GDM1 (cell line): ENCODE data around the gene POLG.

Source experiments
- DNase-seq: peaks from one replicate; lab custom pipeline; 2025; lab: John Stamatoyannopoulos, UW

Gene POLG

DNA sequence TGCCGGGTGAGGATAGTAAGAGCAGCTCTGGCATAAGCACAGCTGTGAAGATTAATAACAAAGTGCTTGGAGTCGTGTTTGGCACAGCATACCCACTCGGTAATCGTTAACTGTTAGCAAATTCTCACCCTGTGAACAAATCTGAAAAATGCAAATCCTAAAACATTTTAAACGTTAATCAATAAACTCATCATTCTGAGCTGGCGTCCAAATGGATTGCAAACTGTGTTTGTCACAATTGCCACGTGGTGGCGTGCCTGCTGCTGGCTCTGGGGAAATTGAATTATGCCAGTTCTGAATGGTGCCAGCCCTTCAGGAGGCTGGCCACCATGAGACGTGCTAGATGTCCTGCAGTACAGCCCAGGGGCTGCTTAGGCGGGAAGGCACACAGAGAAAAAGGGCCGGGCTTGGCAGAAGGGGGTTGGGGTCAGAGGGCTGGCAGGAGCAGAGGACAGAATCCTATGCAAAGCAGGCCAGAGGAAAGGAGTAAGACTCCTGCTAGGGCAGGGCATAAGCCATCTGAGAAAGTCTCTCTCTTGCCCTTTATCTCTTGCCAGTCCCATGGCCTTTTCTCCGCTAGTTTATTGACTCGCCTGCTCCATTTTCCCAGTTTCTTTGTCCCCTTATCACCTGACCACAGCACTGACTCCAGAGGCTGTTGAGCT is 22.1 kb upstream of the POLG start:
- no peak for DNase-seq

DNA sequence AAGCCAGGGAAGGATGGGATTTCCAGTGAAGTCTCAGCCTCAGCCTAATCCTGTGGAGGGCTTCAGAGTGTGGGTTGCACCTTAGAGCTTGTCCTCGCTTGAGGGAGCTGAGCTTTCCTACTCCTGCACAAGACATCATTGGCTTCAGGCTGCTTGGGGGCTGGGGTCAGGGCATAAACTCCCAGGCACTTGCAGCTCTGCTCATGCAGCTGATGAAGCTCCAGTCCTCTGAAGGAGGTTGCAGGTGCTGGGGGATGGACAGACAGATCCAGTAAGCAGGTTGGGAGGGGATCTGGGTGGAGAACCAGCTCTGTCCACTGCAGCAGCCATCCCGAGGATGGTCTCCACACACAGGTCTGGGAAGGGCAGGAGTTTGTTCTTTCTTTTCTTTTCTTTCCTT is 19.4 kb upstream of the POLG start:
- DNase-seq = no peak

DNA sequence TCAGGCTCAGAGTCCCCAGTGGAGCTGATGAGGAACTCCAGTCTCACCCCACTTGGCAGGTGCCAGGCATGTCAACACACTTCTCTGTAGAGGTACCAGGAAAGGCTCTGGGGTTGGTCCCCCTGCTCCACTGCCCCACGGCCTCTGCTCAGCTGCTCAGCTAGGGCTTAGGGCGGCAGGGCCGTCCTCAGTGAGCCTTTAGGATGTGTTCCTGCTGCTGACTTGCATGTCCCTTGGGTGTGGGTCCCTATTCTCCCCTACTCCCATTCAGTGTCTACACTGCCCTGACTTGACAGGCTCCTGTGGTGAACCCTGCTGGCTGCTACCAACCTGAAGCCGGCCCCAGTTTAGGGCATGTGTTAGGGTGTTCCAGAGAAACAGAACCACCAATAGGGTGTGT is 17.9 kb upstream of the POLG start:
- DNase-seq = no peak

DNA sequence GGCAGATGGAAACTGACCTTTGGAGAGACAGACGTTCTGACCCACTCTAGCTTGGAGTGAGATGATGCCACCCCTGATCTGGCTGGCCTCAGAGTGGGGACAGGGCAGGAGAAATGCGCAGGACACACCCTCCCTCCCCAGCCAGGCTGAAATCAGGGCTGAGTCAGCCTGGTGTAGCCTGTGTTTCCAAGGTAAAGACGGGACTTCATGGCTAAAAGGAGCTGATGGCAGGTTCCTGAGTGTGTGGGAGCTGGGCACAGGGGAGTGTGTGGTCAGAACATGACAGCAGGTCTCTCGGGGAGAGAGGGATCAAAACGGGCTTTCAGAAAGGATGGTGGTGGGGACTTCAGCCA is 14.6 kb upstream of the POLG start:
- no peak for DNase-seq

DNA sequence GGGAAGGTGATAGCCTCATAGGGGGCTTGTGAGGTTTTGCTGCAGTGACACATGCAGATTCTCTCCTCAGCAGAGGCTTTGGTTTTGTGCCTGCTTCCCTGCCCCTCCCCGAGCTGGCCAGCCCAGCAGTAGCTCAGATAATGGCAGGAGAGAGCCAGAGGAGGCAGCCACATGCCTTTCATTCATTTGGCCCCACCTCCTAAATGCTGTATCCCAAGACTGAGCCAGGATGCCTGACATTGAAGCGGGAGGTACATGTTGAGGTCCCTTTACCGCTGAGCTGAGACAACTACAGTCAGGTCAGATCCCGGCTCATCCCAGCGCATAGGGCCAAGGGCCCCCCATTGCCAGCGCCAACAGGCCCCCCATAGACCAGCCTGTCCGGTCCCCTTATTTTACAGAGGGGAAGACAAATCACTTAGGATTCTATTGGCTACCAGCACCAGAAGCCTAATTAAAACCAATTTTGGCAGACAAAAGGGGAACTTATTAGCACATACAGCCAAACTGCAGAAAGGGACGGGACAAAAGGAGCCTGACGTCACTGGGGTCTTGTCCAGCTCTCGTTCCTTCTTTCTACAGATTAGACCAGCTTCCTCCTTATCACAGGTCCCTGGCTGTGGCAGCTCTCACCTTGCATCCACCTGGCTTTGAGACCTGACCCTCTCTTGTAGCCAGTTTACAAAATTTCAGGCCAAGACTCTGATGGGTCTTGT is 12.1 kb upstream of the POLG start:
- no peak for DNase-seq

DNA sequence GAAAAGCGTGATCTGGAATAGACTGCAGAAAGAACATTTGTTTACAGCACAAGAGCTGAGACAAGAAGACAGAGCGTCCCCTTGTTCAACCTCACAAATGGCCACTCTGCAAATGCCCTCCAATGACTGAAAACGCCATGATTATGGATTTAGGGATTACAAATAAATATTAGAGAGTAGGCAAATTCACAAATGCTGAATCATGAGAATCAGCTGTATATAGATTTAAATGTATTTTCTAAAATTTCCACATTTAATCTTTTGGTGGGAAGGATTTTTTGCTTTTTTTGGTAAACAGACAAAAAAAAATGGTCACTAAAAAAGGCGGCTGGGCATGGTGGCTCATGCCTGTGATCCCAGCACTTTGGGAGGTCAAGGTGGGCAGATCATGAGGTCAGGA is 10.6 kb upstream of the POLG start:
- DNase-seq = no peak

DNA sequence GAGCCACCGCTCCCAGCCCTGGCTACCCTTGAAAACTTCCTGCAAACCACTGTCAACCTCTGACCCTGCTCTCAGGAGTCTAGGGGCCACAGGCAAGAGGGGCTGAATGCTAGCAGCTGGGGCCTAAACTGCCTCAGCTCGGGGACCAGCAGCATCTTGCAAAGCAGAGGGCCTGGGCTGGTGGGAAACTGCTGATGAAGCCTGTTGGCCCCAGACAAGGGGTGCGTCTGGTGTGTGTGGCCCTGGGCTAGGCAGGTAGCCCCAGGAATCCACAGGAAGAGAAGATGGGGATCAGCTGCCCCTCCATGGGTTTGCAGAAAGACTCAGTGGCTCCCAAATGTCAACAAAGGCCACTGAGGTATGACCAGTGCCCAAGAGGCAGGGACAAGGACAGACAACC is 8.2 kb upstream of the POLG start:
- DNase-seq = no peak

DNA sequence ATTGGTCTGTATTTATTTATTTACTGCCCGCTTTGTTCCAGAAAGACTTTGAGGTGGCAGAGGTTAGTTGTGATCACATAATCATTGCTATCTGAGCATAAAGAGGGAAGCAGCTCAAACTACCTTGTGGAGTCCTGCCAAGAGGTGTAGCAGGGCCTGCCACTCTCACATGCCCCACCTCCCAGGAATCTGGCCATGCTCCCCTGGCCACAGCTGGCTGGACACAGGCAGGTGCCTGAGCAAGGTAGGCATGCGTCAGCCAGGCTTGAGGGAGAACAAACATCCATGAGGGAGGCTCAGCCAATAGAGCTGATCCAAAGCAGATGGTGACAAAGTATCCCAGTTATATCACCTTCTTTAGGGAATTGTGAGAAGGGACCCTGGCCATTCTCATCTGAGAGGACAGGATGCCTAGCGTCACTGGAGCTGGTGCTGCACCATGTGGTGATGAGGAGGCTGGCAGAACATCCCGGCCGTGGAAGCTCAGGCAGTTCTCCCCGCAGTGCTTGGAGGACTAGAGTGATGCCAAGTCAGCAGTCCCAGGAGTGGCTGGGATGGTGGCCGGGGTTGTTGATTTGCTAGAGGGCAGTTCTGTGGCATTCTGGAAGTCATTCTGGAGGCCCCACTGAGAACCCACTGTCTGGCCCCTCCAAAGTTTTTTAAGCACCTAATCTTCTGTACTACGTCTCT is 6.8 kb upstream of the POLG start:
- DNase-seq = no peak

DNA sequence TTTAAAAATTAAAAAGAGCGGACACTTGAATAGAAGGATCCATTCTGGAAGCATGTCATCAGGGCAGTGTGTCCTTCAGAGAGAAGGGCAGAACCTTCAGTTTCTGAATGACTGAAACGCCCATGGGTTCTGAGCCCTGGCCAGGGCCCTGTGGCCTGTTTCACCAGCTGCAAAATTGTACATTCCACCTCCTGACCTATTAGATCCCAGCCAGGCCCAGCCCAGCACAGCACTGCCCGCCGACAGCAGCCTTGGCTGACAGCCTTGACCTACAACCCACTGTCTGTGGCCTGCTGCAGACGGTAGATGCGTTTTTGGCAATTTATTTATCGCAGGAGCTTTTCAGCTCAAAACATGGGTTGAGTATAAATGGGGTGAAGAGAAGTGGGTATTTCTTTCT is 5.9 kb upstream of the POLG start:
- no peak for DNase-seq

DNA sequence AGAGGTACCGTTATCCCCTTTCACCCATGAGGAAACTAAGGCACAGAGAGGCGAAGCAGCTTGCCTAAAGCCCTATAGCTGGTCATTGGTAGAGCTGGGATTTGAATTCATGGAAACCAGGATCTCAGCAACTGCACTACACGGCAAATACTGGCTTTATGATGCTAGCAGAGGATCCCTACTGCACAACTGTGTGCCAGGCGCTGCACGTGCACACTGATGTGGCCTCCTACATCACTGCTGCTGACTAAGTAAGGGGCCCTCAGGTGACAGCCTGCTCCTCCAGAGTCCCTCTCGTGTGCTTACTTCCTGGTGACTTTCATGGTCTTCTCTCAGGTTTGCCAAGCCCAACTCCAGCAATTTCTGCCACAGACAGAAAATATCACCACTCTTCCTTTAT is 3.4 kb upstream of the POLG start:
- DNase-seq = no peak

DNA sequence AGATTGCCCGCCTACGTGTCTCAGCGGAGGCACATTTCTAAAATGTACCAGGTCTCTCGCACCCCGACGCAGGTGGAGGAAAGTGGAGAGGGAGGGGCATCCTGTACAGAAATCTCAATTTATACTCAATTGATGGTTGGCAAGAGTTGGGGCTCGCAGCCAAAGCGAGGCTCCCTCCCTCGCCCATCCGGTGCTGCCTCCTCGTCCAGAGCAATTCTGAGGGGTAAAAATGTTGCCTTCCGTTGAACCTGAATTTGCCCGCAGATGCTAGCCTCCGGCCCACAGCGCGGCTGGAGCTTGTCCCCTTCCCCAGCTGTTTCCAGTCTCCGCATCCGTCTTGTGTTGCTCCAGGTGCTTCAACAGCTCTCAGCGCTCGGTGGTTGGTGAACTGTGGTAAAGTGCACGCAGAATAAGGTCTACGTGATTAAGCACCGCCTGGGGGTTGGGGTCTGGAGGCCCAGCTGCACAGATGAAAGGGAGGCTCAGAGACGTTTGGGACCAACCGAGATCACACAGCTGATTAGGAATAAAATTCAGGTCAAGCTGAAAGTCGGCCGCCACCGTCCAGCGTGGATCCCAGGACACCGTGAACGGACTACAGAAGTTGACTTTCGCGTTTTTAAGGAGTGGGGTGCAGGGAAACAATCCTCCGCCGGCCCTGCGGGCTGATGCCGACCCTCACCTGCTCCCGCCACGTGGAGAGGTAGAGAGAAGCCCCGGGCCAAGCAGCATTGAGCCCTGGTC is 846 bp upstream of the POLG start:
- no peak for DNase-seq

DNA sequence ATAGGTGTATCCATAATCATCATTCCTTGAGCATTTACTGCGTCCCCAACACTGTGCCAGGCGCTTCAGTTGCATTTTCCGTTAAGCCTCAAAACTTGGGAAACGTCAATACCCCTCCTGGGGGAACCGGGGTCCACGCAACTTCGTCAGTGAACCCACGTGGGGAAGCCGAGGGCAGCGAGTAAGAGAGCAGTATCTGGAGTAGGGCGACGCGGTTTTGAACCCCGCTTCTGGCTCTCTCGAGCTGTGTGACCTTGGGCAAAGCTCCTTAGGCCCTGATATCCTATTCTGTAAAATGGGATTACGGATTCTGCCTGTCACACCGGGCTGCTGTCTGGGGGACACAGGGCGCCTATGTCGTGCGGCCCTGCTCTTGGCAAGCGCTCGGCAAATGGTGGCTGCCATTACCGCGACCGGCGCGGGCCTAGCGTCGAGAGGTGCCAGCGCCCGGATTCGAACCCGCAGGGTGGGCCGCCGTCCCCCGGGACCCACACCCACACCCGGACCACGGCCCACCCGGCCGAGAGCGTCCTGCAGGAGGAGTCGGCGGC is 590 bp downstream of the POLG start:
- DNase-seq = no peak

DNA sequence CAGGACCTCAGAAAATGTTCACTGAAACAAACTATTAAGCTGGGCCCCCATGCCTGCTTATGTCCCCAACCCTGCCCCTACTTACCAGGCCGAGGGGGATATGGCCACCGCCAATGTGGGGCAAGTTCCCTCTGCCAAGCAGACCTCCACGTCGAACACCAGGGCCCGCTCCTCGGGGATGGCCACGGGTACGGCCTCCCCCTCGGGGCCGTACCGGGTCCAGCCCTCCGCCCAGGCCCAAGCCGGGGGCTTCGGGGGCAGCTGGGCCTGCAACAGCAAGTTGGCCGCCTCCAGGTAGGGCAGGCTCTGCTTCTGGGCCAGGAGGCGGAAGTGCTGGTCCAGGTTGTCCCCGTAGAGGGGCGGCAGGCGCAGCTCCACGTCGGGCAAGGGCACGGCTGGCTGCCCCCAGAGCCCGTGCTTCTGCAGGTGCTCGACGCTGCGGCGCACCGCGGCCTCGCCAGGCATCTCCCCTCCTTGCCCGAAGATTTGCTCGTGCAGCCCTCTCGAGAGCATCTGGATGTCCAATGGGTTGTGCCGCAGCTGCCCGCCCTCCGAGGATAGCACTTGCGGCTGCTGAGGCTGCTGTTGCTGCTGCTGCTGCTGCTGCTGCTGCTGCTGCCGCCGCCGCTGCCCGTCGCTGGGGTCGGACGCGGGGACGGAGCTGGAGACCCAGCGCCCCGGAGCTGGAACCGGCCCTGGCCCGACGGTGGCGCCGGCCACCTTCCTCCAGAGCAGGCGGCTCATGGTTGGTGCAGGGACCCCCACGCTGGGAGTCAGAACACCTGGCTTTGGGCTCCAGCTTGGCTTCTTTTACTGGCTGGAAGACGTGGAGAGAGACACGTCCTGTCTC is 1.4 kb downstream of the POLG start:
- no peak for DNase-seq

DNA sequence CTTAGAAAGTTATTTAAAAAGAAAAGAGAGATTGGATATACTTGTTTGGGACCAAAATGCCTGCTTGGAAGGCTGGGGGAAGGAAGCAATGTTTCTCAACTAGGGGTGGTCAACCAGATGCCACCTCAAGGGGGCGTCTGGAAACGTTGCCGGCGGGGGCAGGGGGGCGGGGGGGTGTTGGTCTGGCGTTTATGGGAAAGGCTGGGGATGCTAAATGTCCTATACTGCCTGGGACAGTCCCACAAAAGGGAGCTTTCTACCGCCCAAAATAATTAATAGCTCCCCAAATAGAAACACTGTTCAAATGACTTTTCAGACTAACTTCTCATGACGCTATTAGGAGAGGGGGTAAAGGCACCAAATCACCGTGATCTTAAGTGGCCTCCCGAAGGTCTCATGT is 2.2 kb downstream of the POLG start:
- DNase-seq = no peak

DNA sequence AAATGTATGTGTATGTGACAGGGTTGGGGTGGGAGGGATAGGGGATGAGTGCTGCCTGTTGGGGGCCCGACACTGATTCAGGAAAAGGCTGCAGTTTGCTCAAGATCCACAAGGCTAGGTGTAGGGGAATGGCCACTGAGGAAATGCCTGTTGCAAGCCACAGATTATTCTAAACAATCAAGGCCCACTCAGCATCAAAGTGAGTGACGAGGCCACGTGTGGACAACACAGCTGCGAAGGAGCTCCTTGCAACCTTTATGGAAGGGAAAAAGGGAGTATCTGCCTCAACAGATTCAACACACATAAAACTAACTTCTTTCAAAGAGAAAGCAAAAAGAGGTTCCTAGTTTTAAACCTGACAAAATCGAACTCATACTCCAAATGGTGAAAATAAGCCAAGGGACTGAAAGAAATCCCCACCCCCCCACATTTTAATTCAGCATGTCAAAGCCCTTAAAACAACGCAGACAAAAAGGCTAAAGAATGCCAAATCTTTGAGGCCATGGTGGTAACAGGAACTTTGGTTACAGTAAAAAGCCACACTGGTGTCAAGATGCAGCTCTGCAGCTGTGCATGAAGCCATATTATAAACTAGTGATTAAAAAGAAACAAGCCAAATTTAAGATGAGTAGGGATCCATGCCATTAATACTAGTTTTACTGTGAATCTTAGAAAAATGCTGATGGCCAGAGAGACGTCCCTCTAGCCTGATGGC is 3.6 kb downstream of the POLG start:
- no peak for DNase-seq

DNA sequence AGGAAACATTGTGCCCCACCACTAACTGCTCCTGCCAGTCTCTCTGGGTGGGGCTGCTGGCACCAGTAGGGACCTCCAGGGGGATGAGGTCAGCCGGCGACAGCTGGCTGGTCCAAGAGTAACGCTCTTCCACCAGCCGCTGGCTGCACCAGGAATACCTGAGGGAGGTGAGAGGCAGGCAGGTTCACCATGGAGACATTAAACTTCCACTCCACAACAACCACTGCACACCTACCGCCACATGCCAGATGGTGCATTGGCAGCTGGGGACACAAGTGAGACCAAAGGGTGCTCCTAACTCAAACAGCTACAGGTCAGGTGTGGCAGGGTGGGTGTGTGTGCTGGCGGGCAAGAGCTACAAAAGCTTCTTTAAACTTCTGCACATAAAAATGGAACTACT is 4.5 kb downstream of the POLG start:
- no peak for DNase-seq

DNA sequence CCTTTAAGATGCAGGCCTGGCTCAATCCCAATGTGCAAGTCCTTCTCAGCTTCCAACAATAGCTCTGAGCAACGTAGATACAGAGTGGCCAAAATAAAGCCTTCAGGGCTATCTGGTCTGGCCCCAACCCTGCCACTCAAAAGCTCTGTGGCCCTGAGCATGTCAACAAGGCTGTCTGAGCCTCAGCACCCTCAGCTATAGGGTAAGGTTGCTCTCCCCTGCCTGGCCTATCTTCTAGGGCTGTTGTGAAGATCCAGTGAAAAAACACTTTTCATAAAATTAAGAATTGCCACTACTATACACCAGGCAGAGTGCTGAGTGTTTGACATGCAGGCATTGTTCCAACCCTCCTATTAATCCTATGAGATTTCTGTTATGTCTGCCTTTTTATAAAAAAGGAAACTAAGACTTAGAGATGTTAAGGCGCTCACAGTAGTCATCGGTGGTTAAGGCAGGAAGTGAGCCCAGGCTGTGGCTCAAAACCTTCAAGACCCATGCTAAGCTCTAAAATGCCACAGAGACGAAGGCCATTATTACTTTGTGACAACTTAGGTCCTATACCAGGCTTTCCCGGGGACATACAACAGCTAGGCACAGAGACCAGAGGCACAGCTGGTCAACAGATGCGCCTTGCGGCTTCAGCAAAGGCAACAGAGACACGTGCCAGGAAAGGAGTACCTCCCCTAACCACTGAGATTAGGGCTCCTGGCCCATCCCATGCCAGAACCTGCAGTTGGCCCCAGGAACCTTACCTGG is 5.1 kb downstream of the POLG start:
- no peak for DNase-seq

DNA sequence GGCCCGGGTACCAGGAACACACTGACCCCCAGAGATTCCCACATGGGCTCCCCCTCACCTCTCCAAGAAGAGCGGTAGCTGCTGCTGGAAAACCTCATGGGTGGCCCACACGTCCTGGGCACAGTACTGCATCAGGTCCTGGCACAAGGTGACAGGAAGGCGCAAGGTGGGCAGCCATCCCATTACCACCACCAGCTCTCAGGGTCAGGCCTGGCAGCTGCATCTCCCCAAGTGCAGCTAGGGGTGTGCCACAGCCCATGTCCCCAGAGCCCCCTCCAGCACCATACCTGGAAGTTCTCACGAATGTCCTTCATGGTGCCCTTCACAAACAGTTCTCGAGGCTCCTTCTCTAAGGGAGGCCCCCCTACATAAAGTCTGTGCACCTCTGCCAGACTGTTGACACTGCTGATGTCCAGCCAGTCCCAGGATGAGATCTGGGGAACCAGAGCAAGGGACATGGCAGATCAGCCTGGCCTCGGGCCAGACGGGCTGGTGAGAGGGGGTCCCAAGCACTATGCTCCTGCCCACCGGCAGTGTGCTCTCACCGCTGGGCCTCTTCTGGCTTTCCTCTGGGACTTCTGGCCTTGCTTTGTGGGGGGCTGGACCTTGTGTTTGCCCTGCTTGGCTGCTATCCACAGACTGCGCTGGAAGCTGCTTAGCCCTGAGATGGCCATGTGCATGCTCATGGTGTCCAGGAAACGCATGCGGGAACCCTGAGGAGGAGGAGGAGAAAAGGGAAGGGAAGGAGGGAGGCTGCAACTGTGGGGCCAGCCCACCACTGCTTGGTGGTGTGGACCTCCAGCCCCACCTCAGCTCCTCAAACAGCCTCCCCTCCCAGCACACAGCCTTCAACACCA is 6.0 kb downstream of the POLG start:
- DNase-seq = no peak

DNA sequence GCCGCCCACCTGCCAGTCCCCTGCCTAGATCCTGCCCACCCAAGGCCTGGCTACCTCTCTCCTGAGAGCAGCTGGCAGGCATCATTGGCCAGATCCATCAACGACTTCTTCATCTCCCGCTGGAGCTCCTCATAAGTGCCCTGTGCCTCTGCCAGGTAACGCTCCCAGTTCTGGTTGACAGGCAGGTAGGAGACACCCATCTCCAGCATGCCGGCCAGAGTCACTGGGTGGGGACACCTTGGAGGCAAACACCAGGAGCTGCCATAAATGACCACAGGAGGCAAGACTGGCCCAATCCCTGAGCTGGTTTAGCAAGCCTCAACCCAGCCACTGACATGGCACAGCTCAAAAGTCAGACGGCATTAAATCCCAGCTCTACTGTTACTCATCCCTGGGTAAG is 7.5 kb downstream of the POLG start:
- no peak for DNase-seq
